Activated T-helper 1 cell treated with anti-CD3 and anti-CD28 coated beads, Interleukin-2, amount 50 U/mL, for 16 hours (primary cell): Measurements from ENCODE around the gene MTUS2.
"Not testable (repeated sequence)": the region's sequence is repeated elsewhere in the genome, so short reads cannot be mapped to it uniquely, and the experiment has no call there.

ENCODE experiments used
- DNase-seq, 2 donors: peaks; one replicate each; pipeline ENCODE4 v3.0.0-alpha.2; 2020; ENCODE audit warnings: low read depth in 1 of 2, low spot score in 1 of 2

Gene MTUS2

DNA sequence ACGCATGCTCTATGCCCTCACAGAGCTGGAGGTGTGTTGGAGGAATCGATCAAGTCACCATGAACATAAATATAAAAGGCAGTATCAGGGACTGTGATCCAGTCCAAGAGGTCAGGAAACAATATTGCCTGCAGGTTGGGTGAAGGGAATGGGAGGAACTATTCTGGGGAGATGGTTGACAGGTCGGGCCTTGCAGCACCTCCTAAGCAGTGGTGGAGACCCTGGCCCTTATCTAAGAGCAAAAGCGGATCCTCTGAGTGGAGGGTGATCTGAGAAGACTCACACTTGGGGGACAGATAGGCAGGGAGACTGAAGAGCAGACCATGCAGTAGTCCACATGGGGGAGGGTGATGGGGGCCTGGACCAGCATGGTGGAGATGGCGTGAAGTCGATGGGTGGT lies 561.9 kb downstream of the MTUS2 start:
- DNase-seq, result no peak

- no peak for DNase-seq
Measured at GRCh38 chr13:29383476-29383875, 563.3 kb downstream of the MTUS2 start.

GRCh38 chr13:29384466-29384865 lies 564.3 kb downstream of the MTUS2 start:
- no peak for DNase-seq

DNA sequence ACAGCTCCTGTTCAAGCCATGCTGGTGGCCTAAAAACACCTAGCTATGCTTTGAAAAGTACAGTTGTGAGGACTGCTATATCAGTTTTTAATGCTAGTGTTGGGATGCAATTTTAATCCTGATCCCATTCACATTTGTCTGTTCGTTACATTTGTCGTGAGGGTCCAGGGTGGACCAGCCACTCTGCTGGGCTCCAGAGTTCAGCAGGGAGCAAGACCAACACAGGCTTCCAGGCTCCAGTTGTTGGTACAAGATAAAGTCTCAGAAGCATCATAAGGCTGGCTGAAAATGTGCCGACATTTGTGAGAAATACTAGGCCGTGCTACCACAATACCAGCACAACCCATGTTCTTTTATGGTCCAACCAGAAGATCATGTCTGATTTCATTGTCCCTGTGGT lies 564.7 kb downstream of the MTUS2 start:
- DNase-seq, result no peak

DNA sequence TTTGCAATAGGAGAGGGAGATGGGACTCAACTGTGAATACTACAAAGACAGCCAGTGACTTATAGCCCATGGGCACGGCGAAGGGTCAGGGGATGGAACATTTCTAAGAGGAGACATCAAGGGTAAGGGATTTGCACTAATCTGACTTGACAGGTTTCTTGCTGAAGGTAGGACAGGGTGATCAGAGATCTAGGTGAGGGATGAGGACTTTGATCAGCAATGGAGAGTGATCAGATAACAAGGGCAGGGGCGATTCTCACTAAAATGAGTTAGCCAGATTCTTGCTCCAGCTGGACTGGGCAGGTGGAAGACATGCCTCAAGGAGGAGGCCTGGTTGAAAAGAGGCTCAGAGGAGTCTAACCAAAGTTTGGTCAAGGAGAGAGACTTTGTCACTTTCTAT lies 566.1 kb downstream of the MTUS2 start:
- DNase-seq, result no peak

GRCh38 chr13:29390598-29390997 lies 570.5 kb downstream of the MTUS2 start:
- not testable (repeated sequence) for DNase-seq

DNA sequence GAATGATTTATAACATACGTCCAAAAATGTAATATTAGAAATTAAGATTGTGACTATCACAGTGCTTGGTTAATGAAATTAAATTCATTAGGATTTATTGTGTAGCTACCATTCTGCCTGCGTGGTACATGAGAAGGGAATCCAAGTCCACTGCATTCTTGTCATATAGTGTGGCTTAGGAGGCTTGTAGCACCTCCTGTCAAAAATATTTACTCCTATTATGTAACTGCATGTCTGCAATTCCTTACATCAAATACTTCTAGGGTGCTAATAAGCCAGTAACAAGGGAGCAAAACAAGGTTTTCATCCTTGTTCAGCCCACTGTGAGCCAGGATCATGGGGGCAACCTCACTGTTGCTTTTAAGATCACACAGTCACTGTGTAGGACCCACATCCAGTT lies 576.3 kb downstream of the MTUS2 start:
- DNase-seq, result no peak

GRCh38 chr13:29397265-29397664 lies 577.1 kb downstream of the MTUS2 start:
- DNase-seq, result no peak

GRCh38 chr13:29402166-29402636 lies 582.1 kb downstream of the MTUS2 start:
- no peak for DNase-seq

- no peak for DNase-seq
Measured at GRCh38 chr13:29405401-29405800, 585.3 kb downstream of the MTUS2 start.

- DNase-seq, result no peak
Measured at GRCh38 chr13:29411481-29411880, 591.3 kb downstream of the MTUS2 start.

GRCh38 chr13:29418026-29418425 lies 597.9 kb downstream of the MTUS2 start:
- DNase-seq, result no peak

GRCh38 chr13:29421118-29421517 lies 601.0 kb downstream of the MTUS2 start:
- no peak for DNase-seq

- no peak for DNase-seq
Measured at GRCh38 chr13:29422015-29422414, 601.9 kb downstream of the MTUS2 start.

- DNase-seq, result no peak
Measured at GRCh38 chr13:29423050-29423449, 602.9 kb downstream of the MTUS2 start.

GRCh38 chr13:29427937-29428309 lies 607.8 kb downstream of the MTUS2 start:
- DNase-seq, result no peak

DNA sequence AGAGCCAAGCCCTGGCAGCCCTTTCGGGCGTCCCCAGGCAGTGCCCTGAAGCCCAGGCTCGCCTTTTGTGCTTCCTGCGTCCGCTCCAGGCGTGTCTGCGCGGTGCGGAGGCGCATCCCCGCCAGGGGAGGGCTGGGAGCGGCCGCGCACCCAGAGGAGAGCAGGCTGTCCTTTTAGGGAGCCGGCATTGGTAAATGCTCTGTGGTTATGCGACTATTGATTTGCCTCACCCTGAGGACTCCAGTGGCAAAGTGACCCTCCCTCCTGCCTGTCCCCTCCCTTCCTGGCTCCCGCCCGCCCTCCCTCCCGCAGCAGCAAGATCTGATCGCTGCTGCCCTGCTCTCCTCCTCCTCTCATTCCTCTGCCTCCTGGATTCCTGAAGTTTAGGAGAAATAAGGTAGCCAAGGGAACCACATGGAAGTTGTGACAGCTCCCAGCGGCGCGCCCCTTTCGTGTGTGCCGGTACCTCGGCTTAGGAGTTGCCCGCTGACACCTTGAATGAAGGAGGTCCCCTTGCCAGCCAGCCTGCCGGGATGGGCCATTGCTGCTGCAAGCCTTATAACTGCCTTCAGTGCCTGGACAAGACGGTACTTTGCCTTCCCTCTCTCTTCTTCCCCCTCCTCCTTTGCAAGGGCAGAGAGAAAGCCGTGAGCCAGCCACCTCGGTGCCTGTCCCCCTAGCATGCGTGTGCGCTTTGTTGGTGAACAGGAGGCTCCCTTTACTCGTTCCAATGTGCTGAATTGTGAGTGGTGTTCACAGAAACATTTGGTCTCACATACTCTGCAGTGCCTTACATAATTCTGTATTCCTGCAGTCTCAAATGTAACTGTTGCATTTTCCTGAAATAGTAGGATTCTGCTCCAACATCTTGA lies 608.4 kb downstream of the MTUS2 start:
- DNase-seq, result no peak

DNA sequence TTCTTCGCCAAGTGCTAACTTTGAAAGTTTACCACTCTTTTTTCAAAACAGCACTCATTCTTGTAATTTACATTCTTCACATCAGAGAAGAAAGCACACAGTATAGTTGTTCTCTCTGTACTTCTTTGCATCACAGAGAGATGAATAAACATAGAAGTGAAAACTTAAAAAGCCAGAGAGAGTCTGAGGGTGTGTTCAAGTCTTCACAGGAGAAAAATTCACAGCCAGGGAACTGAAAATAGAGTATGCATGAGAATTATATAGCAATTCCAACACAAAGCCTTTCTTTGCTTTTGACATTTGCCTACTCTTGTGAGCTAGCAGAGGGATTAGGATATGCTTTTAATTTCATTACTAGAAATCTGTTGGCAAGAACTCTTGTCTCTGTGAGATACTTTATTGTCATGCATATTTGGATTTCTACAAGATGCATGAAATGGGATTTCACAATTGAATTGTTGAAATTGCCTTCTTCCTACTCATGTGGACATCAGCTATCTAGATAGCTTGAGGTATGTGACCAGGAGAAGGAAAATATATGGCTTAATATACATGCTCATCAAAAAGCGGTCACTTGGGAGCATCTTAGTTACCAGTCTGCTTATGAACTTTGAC lies 609.3 kb downstream of the MTUS2 start:
- DNase-seq, result no peak

DNA sequence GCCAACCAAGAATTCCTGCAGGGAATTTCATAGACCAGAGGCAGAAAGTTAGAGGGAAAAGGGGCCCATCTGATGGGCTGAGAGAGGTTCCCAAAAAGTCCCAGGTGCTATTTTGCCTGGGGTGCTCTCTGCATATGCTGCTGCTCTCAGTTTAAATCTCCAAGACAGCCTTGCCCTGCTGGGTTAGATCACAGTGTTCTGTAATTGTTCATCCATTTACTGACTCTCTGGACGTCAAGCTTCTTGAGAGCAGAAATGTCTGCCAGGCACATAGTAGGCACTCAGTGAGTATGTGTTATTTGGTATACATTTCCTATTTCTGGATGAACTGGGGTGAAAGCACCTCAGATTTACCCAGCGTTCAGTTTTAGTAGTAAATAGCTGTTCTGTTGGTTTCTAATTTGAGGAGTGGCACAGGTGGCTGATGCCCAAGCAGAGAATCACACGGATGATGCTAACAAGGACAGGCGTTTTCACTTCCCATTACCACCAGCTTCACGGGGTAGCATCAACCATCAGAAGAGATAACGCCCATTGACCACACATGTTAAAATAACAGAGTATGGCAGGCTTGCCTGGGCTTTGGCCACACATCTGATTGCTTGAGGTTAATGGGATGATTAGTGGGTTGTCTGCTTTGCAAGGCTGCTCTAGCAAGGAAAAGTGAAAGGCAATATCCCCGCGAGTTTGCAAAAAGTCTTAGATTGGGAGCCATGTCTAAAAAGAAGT lies 614.2 kb downstream of the MTUS2 start:
- DNase-seq, result no peak

DNA sequence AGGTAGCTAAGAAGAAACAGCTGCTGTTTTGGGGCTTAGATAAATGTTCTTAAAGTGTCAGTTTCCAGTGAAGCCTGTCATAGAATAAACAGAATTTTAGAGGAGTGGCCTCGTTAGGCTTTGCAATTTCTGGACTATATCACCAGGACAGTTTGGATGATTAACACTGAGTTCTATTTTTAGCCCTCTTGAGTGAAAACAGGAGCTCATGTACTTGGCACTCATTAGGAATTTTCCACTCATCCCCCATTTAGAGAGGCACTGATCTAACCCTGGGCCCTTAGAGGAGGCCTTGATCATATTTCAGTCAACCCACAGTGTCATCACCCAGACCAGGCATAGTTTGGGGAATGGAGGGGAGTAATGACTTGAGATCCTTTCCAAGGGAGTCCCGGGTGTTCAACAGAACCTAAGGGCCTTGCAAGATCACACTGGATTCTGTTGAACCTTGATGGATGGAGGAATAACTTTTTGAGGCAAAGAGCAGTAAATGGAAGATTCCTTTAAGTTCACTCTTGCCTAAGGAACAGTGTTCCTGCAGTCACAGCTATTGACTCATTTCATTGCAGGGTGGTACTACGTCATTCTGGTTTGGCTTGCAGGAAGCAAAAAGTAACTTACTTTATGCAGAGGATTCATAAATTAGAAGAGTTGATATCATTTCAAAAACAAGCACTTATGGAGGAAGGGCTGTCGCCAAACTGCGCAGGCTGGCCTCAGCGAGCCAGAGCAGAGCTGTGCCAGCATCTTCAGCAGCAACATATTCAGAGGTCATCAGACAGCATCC lies 615.2 kb downstream of the MTUS2 start:
- DNase-seq, result no peak

- no peak for DNase-seq
Measured at GRCh38 chr13:29436291-29436690, 616.2 kb downstream of the MTUS2 start.
